HepG2 (cell line): Measurements from ENCODE around the gene PKD2L1. TPM values are rescaled to one million over a fixed set of nuclear protein-coding genes. Genes with fewer than 3 reads are reported as not detected.

Source experiments
- FOXK1 ChIP-seq: sonication (generic); formaldehyde crosslinking; IDR thresholded peaks from 2 replicates; pipeline ENCODE4 v1.4.0; 2020; ENCODE audit warnings: low read depth, missing genetic modification reagents, borderline replicate concordance
- FOXK2 ChIP-seq: fragments of 450-650 bp; IDR thresholded peaks from 2 replicates; pipeline ENCODE4 v1.6.1; 2016
- HNRNPLL ChIP-seq: fragments of 200-400 bp; formaldehyde crosslinking; IDR thresholded peaks from 2 replicates; pipeline ENCODE4 v1.6.1; 2017; ENCODE audit warnings: mild to moderate bottlenecking, low read depth, low read length; ENCODE audit not compliant: poor library complexity, severe bottlenecking
- MED8 ChIP-seq: sonication (generic); formaldehyde crosslinking; IDR thresholded peaks from 2 replicates; pipeline ENCODE4 v1.8.1; 2023; ENCODE audit warnings: mild to moderate bottlenecking, missing genetic modification reagents; ENCODE audit not compliant: insufficient replicate concordance
- MTA3 ChIP-seq: sonication (generic); formaldehyde crosslinking; IDR thresholded peaks from 2 replicates; pipeline ENCODE4 v1.4.0; 2020; ENCODE audit warnings: missing genetic modification reagents
- NFKB2 ChIP-seq: sonication (generic); formaldehyde crosslinking; IDR thresholded peaks from 2 replicates; pipeline ENCODE4 v1.4.0; 2020; ENCODE audit warnings: missing genetic modification reagents, borderline replicate concordance
- NONO ChIP-seq, 2 experiments: fragments of 450-650 bp in 1 of 2; sonication (generic) in 1 of 2; formaldehyde crosslinking in 1 of 2; IDR thresholded peaks in 1 of 2; conservative IDR thresholded peaks in 1 of 2; 2 replicates each; pipeline versions ENCODE4 v1.6.1 to v1.8.0; 2017 to 2022; ENCODE audit warnings: mild to moderate bottlenecking in 1 of 2, missing genetic modification reagents in 1 of 2, moderate library complexity in 1 of 2
- PRPF4 ChIP-seq: fragments of 200-400 bp; formaldehyde crosslinking; IDR thresholded peaks from 2 replicates; pipeline ENCODE4 v1.6.1; 2016; ENCODE audit warnings: low read length, low read depth; ENCODE audit not compliant: poor library complexity, severe bottlenecking
- SAP130 ChIP-seq: IDR thresholded peaks from 2 replicates; pipeline ENCODE4 v1.6.1; 2016; ENCODE audit warnings: low read depth
- TOPORS ChIP-seq: sonication (generic); formaldehyde crosslinking; IDR thresholded peaks from 2 replicates; pipeline ENCODE4 v1.8.0; 2023; ENCODE audit warnings: mild to moderate bottlenecking, missing genetic modification reagents
- ZFP41 ChIP-seq: sonication (generic); formaldehyde crosslinking; IDR thresholded peaks from 2 replicates; pipeline ENCODE4 v1.4.0; 2020; ENCODE audit warnings: mild to moderate bottlenecking, missing genetic modification reagents, borderline replicate concordance
- ZFP62 ChIP-seq: sonication (generic); formaldehyde crosslinking; IDR thresholded peaks from 2 replicates; pipeline ENCODE4 v1.4.0; 2020; ENCODE audit warnings: missing genetic modification reagents
- ZKSCAN8 ChIP-seq: IDR thresholded peaks from 2 replicates; pipeline ENCODE4 v1.6.1; 2016; ENCODE audit warnings: borderline replicate concordance, missing genetic modification reagents, missing compliant biosample characterization
- ZMAT3 ChIP-seq: sonication (generic); formaldehyde crosslinking; conservative IDR thresholded peaks from 2 replicates; pipeline ENCODE4 v1.7.0; 2021; ENCODE audit warnings: missing genetic modification reagents
- ZNF3 ChIP-seq: IDR thresholded peaks from 2 replicates; pipeline ENCODE4 v1.7.0; 2017; ENCODE audit warnings: inconsistent platforms
- ZNF329 ChIP-seq: sonication (generic); formaldehyde crosslinking; IDR thresholded peaks from 2 replicates; pipeline ENCODE4 v1.9.0; 2021; ENCODE audit warnings: low read depth, mild to moderate bottlenecking, missing genetic modification reagents
- ZNF430 ChIP-seq: sonication (generic); formaldehyde crosslinking; IDR thresholded peaks from 2 replicates; pipeline ENCODE4 v1.9.0; 2021; ENCODE audit warnings: mild to moderate bottlenecking, missing genetic modification reagents
- ZNF780A ChIP-seq: sonication (generic); formaldehyde crosslinking; IDR thresholded peaks from 2 replicates; pipeline ENCODE4 v1.8.0; 2022; ENCODE audit warnings: mild to moderate bottlenecking, missing genetic modification reagents, moderate library complexity
- polyA plus RNA-seq, 8 experiments: library from polyadenylated mRNA; depleted of rRNA in 3 of 8; stranded (reverse) in 7 of 8; unstranded in 1 of 8; fragments of >200 nt; fragmentation: Illumina TruSeq in 4 of 8; extraction: Trizol in 4 of 8; gene quantifications; 2 replicates each; pipeline versions ENCODE4 v1.2.1 to v1.2.3, GENCODE V29; 2011 to 2016; ENCODE audit warnings: low read depth in 4 of 8, missing spikeins in 1 of 8, mixed read lengths in 1 of 8; ENCODE audit not compliant: insufficient read depth in 1 of 8
- total RNA-seq, 5 experiments: library from RNA; depleted of rRNA; stranded (reverse); fragments of >200 nt; fragmentation: Illumina TruSeq; extraction: Trizol; gene quantifications; 2 replicates each; pipeline ENCODE4 v1.2.3, GENCODE V29; 2016; ENCODE audit warnings: low read depth in 1 of 5
- TF ChIP-seq, protein P1 (sequence below): IDR thresholded peaks from 2 replicates; pipeline ENCODE4 v1.6.1; 2016; ENCODE audit warnings: low read depth, missing genetic modification reagents, missing compliant biosample characterization
- TF ChIP-seq, protein P2 (sequence below): sonication (generic); formaldehyde crosslinking; IDR thresholded peaks from 2 replicates; pipeline ENCODE4 v1.4.0; 2020; ENCODE audit warnings: missing genetic modification reagents, borderline replicate concordance

The PKD2L1 gene
- total and polyA plus RNA-seq, 2 of the 13 experiments (the other 11 are each of a cell fraction or from before 2014, with no cell fraction given), result 0.07 to 0.15 TPM

DNA sequence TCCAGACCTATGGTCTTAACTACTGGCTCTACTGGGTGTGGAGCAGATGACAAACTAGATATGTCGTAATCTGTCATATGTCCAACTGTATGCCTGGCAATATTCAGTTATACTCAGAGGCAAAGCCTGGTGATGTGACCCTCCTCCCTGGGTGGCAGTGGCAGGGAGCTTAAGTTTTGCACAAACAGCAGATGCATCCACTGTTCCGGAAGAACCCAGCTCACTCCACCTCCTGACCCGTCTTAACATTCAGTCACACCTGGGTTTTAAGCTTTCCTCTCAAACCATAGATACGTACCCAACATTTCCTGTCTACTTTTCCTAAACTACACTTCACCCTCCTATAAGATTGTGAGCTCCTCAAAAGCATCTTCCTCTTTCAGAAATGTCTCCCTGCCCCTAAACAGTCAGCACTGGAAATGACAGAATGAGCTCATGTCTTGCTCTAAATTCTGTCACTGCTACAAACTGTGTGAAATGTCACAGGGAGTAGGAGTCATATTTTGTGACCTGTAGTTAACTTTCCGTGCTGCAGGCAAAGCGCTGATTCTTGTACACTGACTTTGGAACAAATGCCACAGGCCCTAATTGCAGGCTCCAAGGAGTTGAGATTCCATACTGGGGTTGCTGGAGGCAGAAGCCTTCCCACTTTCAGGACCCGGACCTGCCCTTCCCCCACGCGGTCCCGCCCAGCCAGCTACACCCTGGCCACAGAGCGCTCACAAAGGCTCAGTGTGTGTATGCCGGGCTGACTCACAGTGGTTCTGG, 40.9 kb upstream of the PKD2L1 start (continued):
- no peak for TF ChIP-seq ZNF329
- TF ChIP-seq, protein P1, sequence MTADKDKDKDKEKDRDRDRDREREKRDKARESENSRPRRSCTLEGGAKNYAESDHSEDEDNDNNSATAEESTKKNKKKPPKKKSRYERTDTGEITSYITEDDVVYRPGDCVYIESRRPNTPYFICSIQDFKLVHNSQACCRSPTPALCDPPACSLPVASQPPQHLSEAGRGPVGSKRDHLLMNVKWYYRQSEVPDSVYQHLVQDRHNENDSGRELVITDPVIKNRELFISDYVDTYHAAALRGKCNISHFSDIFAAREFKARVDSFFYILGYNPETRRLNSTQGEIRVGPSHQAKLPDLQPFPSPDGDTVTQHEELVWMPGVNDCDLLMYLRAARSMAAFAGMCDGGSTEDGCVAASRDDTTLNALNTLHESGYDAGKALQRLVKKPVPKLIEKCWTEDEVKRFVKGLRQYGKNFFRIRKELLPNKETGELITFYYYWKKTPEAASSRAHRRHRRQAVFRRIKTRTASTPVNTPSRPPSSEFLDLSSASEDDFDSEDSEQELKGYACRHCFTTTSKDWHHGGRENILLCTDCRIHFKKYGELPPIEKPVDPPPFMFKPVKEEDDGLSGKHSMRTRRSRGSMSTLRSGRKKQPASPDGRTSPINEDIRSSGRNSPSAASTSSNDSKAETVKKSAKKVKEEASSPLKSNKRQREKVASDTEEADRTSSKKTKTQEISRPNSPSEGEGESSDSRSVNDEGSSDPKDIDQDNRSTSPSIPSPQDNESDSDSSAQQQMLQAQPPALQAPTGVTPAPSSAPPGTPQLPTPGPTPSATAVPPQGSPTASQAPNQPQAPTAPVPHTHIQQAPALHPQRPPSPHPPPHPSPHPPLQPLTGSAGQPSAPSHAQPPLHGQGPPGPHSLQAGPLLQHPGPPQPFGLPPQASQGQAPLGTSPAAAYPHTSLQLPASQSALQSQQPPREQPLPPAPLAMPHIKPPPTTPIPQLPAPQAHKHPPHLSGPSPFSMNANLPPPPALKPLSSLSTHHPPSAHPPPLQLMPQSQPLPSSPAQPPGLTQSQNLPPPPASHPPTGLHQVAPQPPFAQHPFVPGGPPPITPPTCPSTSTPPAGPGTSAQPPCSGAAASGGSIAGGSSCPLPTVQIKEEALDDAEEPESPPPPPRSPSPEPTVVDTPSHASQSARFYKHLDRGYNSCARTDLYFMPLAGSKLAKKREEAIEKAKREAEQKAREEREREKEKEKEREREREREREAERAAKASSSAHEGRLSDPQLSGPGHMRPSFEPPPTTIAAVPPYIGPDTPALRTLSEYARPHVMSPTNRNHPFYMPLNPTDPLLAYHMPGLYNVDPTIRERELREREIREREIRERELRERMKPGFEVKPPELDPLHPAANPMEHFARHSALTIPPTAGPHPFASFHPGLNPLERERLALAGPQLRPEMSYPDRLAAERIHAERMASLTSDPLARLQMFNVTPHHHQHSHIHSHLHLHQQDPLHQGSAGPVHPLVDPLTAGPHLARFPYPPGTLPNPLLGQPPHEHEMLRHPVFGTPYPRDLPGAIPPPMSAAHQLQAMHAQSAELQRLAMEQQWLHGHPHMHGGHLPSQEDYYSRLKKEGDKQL, result peak; percentile 51; the same call in 1 of the 2 replicates
- TF ChIP-seq FOXK2, result no peak
- no peak for TF ChIP-seq MED8 (CRISPR knock-in tag)
- no peak for TF ChIP-seq ZFP41
- peak; percentile 63; the same call in 1 of the 2 replicates for TF ChIP-seq FOXK1 (CRISPR knock-in tag)
- 0 out of 2 replicates have a peak, but pooled peaks have one; percentile 69 for TF ChIP-seq ZNF780A (CRISPR knock-in tag)
- TF ChIP-seq ZNF430 (CRISPR knock-in tag), result peak; percentile 65; the same call in 1 of the 2 replicates
- TF ChIP-seq, protein P2, sequence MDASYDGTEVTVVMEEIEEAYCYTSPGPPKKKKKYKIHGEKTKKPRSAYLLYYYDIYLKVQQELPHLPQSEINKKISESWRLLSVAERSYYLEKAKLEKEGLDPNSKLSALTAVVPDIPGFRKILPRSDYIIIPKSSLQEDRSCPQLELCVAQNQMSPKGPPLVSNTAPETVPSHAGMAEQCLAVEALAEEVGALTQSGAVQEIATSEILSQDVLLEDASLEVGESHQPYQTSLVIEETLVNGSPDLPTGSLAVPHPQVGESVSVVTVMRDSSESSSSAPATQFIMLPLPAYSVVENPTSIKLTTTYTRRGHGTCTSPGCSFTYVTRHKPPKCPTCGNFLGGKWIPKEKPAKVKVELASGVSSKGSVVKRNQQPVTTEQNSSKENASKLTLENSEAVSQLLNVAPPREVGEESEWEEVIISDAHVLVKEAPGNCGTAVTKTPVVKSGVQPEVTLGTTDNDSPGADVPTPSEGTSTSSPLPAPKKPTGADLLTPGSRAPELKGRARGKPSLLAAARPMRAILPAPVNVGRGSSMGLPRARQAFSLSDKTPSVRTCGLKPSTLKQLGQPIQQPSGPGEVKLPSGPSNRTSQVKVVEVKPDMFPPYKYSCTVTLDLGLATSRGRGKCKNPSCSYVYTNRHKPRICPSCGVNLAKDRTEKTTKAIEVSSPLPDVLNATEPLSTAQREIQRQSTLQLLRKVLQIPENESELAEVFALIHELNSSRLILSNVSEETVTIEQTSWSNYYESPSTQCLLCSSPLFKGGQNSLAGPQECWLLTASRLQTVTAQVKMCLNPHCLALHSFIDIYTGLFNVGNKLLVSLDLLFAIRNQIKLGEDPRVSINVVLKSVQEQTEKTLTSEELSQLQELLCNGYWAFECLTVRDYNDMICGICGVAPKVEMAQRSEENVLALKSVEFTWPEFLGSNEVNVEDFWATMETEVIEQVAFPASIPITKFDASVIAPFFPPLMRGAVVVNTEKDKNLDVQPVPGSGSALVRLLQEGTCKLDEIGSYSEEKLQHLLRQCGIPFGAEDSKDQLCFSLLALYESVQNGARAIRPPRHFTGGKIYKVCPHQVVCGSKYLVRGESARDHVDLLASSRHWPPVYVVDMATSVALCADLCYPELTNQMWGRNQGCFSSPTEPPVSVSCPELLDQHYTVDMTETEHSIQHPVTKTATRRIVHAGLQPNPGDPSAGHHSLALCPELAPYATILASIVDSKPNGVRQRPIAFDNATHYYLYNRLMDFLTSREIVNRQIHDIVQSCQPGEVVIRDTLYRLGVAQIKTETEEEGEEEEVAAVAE (CRISPR knock-in tag), result peak; percentile 64; the same call in 1 of the 2 replicates
- TF ChIP-seq NONO (IDR thresholded peaks at IDR 0.05), result no peak
- TF ChIP-seq NONO (CRISPR knock-in tag; conservative IDR thresholded peaks at IDR 0.05), result peak; percentile 63; the same call in 1 of the 2 replicates
- TF ChIP-seq ZFP62 (CRISPR knock-in tag), result no peak
- TF ChIP-seq ZMAT3 (CRISPR knock-in tag), result peak; percentile 52; the same call in 1 of the 2 replicates
- peak; percentile 71 for TF ChIP-seq PRPF4
- no peak for TF ChIP-seq ZNF3 (CRISPR knock-in tag)
- no peak for TF ChIP-seq MTA3
- TF ChIP-seq NFKB2 (CRISPR knock-in tag), result peak; percentile 56; the same call in 1 of the 2 replicates
- no peak for TF ChIP-seq TOPORS
- TF ChIP-seq SAP130 (CRISPR knock-in tag), result peak; percentile 92
- peak; percentile 33 for TF ChIP-seq HNRNPLL
- TF ChIP-seq ZKSCAN8 (CRISPR knock-in tag), result peak; percentile 39; the same call in 1 of the 2 replicates
